ENCODE measurements around the gene PCMTD2.

DNA sequence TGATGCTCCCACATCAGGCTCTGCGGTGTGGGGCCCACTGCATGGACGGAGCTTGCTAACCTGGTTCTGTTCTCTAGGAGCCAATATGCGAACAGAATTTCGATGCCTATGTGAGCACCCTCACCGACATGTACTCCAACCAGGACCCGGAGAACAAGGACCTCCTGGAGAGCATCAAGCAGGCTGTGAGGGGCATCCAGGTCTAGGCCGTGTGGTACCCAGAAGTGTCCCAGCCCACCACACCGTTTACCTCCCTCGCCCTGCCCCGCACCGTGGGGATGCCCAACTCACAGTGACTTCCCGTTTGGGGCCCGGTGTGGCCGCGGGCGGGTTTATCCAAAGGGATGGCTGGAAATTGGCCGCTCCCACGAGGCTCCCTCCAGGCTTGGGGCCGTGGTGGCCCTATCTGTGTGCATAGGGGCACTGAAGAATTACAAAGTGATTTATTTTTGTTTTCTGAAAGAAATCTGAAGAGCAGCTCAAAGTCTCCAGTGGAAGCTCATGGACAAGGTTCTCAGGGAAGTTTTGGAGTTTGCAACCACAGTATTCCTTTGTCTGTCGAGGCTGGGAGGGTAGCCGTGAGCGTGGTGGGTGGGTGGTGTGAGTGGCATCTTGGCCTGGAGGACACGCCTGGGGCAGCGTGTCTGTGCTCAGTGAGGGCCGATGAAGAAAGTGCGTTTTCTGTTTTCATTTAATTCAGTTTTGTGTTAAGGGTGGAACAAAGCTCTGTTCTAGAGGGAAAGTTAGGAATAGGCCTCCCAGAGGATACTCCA, 15.1 kb upstream of the PCMTD2 start:
- no peak for TF ChIP-seq EZH2 (IDR thresholded peaks at IDR 0.05; ENCODE audit: borderline replicate concordance, low read length)
- TF ChIP-seq, protein P1, sequence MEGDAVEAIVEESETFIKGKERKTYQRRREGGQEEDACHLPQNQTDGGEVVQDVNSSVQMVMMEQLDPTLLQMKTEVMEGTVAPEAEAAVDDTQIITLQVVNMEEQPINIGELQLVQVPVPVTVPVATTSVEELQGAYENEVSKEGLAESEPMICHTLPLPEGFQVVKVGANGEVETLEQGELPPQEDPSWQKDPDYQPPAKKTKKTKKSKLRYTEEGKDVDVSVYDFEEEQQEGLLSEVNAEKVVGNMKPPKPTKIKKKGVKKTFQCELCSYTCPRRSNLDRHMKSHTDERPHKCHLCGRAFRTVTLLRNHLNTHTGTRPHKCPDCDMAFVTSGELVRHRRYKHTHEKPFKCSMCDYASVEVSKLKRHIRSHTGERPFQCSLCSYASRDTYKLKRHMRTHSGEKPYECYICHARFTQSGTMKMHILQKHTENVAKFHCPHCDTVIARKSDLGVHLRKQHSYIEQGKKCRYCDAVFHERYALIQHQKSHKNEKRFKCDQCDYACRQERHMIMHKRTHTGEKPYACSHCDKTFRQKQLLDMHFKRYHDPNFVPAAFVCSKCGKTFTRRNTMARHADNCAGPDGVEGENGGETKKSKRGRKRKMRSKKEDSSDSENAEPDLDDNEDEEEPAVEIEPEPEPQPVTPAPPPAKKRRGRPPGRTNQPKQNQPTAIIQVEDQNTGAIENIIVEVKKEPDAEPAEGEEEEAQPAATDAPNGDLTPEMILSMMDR (IDR thresholded peaks at IDR 0.05; ENCODE audit: low read length), result no peak
